HL-60 (cell line): ENCODE measurements around the gene TTC34.

Experiments
- CTCF ChIP-seq: IDR thresholded peaks from one replicate; pipeline ENCODE4 v1.5.1; 2011; ENCODE audit warnings: low read length, control low read depth, inconsistent platforms; ENCODE audit not compliant: insufficient read depth
- POLR2AphosphoS5 ChIP-seq: IDR thresholded peaks from 2 replicates; pipeline ENCODE4 v1.6.1; 2012; ENCODE audit warnings: low read depth
- REST ChIP-seq: IDR thresholded peaks from 2 replicates; pipeline ENCODE4 v1.6.1; 2012; ENCODE audit warnings: low read depth; ENCODE audit not compliant: insufficient replicate concordance
- SPI1 ChIP-seq: IDR thresholded peaks from 2 replicates; pipeline ENCODE4 v1.6.1; 2012; ENCODE audit warnings: low read depth, mild to moderate bottlenecking, borderline replicate concordance

- TF ChIP-seq CTCF (no peak), REST (no peak), POLR2AphosphoS5 (no peak), SPI1 (no peak)
These were observed at the start of gene TTC34 for GRCh38 chr1:2801535-2802291.
